HG03066 (cell line): ENCODE measurements around the gene APBB2.
"Not testable (repeated sequence)": the region's sequence is repeated elsewhere in the genome, so short reads cannot be mapped to it uniquely, and the experiment has no call there.

Experiments
- ATAC-seq: cut with Tn5 transposase; IDR thresholded peaks from one replicate; pipeline ENCODE4 v1.9.1; 2021; ENCODE audit warnings: low read depth; ENCODE audit not compliant: unreplicated experiment

Gene APBB2

DNA sequence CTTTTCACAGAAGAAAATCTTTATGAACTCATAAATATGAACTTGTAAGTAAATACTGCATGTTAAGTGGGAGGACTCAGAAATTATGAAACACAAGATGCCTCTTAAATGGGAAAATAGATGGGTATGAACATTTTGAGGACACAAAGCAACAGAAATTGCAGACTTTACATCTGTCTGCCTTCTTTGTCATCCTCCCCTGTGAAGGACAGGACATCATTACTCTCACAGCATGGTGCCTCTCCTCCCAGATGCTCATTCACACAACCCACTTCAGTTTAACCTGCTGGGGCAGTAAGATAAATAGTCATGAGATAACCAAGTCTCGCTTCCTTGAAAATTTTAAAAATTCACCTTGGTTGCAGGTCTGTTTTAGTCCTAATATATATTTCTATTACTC is 144.5 kb downstream of the APBB2 start:
- ATAC-seq, result no peak

- ATAC-seq, result no peak
These were observed 145.1 kb downstream of the APBB2 start for GRCh38 chr4:41069257-41069656.

DNA sequence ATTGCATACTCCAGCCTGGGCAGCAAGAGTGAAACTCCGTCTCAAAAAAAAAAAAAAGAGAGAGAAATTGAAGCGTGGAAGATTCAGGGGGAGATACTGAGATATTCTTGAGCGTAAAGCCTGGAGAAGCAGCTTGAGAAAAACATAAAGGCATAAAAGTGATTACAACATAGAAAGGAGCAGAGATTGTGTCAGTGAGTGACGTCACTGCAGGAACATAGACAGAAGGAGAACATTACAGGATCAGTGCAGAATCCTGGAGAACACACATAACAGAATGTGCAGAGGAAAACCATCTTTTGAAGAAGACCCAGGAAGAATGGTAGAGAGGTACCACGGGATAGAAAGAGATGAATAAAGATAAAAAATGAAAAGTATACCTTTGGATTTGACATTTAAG is 147.0 kb downstream of the APBB2 start:
- ATAC-seq, result no peak

GRCh38 chr4:41066049-41066448 is 148.3 kb downstream of the APBB2 start:
- ATAC-seq, result no peak

GRCh38 chr4:41065434-41066006 is 148.8 kb downstream of the APBB2 start:
- ATAC-seq, result no peak

DNA sequence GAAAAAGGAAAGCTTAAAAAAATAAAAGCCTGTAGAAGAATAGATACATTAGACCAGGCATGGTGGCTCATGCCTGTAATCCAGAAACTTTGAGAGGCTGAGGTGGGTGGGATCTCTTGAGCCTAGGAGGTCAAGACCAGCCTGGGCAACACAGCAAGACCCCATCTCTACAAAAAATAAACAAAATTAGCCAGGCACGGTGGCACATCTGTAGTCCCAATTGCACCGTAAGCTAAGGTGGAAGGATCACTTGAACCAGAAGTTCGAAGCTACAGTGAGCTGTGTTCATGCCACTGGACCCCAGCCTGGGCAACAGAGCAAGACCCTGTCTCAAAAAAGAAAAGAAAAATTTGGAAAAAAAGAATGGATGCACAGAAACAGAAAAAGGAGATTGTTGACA is 149.4 kb downstream of the APBB2 start:
- ATAC-seq, result no peak

GRCh38 chr4:41061482-41062185 is 152.7 kb downstream of the APBB2 start:
- ATAC-seq, result no peak

GRCh38 chr4:41060352-41061334 is 153.7 kb downstream of the APBB2 start:
- ATAC-seq, result no peak

DNA sequence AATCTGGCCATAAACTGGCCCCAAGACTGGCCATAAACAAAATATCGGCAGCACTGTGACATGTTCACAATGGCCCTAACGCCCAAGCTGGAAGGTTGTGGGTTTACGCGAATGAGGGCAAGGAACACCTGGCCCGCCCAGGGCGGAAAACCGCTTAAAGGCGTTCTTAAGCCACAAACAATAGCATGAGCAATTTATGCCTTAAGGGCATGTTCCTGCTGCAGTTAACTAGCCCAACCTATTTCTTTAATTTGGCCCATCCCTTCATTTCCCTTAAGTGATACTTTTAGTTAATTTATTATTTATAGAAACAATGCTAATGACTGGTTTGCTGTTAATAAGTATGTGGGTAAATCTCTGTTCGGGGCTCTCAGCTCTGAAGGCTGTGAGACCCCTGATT is 154.9 kb downstream of the APBB2 start:
- not testable (repeated sequence) for ATAC-seq

DNA sequence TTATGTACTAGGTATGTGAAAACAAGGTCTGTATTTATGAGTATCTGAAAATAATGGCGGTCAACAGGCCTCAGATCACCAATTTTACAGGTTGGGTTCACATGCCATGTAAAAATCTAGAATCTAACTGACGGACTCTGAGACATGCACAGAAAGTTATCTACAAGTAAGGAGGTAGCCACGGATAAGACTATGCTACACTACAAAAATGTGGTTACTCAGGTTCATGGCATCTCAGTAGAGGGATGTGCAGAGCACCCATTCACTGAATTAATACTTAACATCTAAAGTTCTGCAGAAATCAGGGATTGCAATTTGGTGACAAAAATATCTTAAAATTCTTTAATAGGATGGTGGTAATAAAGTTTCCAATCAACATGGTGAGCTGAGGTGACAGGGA is 155.9 kb downstream of the APBB2 start:
- no peak for ATAC-seq

- ATAC-seq, result no peak
These were observed 156.9 kb downstream of the APBB2 start for GRCh38 chr4:41057467-41057866.

DNA sequence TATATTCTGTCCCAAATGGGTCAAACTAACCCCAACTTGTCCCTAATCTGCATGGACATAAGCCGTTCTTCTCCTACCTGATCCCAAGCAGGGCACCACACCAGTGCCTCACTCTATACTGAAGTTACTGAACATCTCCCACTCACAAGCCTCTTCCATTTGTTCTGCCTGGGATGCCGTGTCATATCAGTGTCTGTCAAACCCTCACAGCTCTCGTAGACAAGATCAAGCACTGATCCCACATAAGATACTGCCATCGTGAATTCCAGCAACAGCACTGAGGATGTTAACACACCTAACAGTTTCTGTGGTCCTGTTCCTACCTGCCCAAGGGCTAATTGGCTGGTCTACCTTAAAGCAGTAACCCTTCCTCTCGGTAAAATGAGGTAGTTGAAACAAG is 162.1 kb downstream of the APBB2 start:
- no peak for ATAC-seq

- ATAC-seq, result no peak
These were observed 163.2 kb downstream of the APBB2 start for GRCh38 chr4:41050880-41051775.

DNA sequence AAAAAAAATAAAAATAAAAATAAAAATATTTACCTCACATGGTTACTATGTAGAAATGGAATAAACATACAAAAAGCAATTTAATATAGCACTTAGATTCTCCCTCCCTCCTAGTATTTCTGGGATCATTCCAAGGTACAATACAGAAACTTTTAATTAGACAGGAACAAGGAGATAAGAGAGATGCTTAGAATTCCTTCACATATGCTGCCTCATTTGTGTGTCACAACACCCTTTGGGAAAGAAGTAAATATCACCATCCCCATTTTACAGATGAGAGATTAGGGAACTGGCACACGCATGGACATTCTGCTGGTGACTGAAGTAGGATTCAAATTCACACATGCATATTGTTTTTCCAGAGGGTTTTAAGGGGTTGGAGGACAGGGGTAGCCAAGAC is 164.2 kb downstream of the APBB2 start:
- ATAC-seq, result no peak

GRCh38 chr4:41049176-41049575 is 165.2 kb downstream of the APBB2 start:
- not testable (repeated sequence) for ATAC-seq

DNA sequence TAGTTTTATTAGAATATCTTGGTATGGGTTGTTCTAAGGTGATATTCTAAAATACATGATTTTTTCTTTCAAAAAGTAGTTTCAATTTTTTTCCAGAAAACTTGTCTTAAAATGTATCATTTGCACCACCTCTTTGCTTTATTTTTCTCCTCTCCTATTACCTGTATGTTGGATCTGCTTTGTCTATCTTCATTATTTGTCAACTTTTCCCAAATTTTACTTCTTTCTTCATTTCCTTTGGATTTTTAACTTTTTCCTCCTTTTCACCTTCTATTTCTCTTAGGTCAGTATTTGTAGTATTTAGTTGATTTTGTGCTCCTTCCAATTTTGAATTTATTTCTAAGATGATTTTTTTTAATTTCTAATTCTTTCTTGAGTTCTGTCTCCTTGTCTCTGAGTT is 169.6 kb downstream of the APBB2 start:
- no peak for ATAC-seq

DNA sequence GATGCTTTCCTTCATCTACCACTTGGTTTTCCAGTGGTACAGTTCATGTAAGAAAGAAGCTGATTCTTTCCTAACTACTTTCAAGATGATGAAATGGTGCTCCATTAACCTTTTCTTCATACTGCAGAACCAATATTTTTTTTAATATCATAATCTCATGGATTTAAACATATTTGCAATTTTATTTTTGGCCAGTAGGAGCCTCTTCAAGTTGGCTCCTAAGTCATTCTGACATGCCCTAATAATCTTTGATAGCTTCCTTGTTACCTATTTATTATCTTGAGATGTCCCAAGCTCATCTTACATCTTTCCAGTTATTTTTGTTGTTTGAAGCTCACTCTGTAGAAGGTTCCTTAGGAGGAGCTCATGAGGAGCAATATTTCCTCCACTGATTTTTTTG is 170.2 kb downstream of the APBB2 start:
- no peak for ATAC-seq

GRCh38 chr4:41043465-41043864 is 170.9 kb downstream of the APBB2 start:
- ATAC-seq, result no peak

DNA sequence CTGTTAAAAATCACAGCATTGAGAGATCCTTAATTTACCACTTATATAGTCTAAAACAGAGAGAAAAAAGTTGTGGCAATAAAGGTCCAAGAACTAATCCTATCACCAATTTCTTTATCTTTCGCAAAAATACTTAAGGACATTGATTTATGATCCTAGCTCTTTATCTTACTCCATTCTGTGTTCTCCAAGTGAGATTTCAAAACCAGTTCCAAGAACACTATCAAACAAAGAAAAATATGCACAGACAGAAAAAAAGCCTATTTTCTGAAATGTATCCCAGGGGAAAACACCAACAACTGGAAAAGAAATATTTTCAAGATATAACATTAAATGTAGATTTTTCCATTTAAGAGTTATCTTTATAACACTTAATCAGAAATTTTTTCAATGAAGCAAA is 172.8 kb downstream of the APBB2 start:
- no peak for ATAC-seq

DNA sequence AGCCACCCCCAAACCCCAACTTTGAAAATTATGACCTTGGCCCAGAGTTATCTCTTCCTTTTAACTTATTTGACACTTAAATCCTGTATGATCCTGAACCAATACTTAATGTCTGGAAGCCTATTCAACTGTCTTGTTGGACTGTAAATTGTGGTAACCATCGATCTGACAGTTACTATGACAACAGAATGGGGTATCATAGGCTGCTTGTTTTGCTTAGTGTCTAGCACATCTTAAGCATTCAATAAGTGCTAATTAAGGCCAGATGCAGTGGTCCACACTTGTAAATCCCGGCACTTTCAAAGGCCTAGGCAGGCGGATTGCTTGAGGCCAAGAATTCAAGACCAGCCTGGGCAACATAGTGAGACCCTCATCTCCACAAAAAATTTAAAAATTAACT is 175.0 kb downstream of the APBB2 start:
- no peak for ATAC-seq
